Activated CD8-positive, alpha-beta memory T cell treated with anti-CD3 and anti-CD28 coated beads for 24 hours (primary cell): Measurements from ENCODE around the gene CYGB.
"Not testable (repeated sequence)": the region's sequence is repeated elsewhere in the genome, so short reads cannot be mapped to it uniquely, and the experiment has no call there.

Experiments
- DNase-seq: peaks from one replicate; pipeline ENCODE4 v3.0.0-alpha.2; 2020

CYGB gene

GRCh38 chr17:76519048-76519966 is 18.2 kb downstream of the CYGB start:
- DNase-seq: no peak

- DNase-seq: no peak
Measured at GRCh38 chr17:76517638-76518038, 19.9 kb downstream of the CYGB start.

GRCh38 chr17:76515274-76515949 is 22.1 kb downstream of the CYGB start:
- DNase-seq: peak; percentile 89

- DNase-seq: not testable (repeated sequence)
Measured at GRCh38 chr17:76514355-76514754, 23.2 kb downstream of the CYGB start.

- DNase-seq: no peak
Measured at GRCh38 chr17:76513306-76513692, 24.2 kb downstream of the CYGB start.

- no peak for DNase-seq
Measured at GRCh38 chr17:76512366-76513305, 24.9 kb downstream of the CYGB start.

- DNase-seq: no peak
Measured at GRCh38 chr17:76511668-76512365, 25.7 kb downstream of the CYGB start.

GRCh38 chr17:76510831-76511244 is 26.7 kb downstream of the CYGB start:
- no peak for DNase-seq

- DNase-seq: not testable (repeated sequence)
Measured at GRCh38 chr17:76508472-76509063, 28.9 kb downstream of the CYGB start.

- DNase-seq: peak; percentile 98
Measured at GRCh38 chr17:76506408-76507345, 30.8 kb downstream of the CYGB start.

- no peak for DNase-seq
Measured at GRCh38 chr17:76504117-76504516, 33.4 kb downstream of the CYGB start.

GRCh38 chr17:76502341-76503211 is 34.9 kb downstream of the CYGB start:
- DNase-seq: no peak

GRCh38 chr17:76501827-76502307 is 35.6 kb downstream of the CYGB start:
- no peak for DNase-seq

GRCh38 chr17:76501018-76501826 is 36.3 kb downstream of the CYGB start, which contains the start of gene RHBDF2:
RHBDF2 (minus strand) TSS chr17:76501423; CDS start chr17:76481524, 19,899 bp downstream.
- DNase-seq: peak; percentile 99

GRCh38 chr17:76500747-76501017 is 36.8 kb downstream of the CYGB start:
- no peak for DNase-seq

GRCh38 chr17:76500074-76500746 is 37.3 kb downstream of the CYGB start:
- no peak for DNase-seq

- no peak for DNase-seq
Measured at GRCh38 chr17:76499267-76499667, 38.2 kb downstream of the CYGB start.

GRCh38 chr17:76498876-76499251 is 38.6 kb downstream of the CYGB start:
- DNase-seq: no peak
